Aorta (tissue), 5 donors: ENCODE results near the gene NUDT5. TPM values are rescaled to one million over a fixed set of nuclear protein-coding genes. Genes with fewer than 3 reads are reported as not detected.

Experiments
- ATAC-seq: fragments of 200-7000 bp; cut with Tn5 transposase; one replicate; pipeline ENCODE4 v1.9.1; 2022; ENCODE audit warnings: moderate library complexity; ENCODE audit not compliant: low FRiP score
- DNase-seq, 2 donors: peaks; one replicate each; pipeline ENCODE4 v3.0.0-alpha.2; 2020
- H3K27ac ChIP-seq, 2 donors: one replicate each; pipeline ENCODE4 v1.5.1; 2013; ENCODE audit warnings: low read length in 2 of 2, mild to moderate bottlenecking in 2 of 2, moderate library complexity in 2 of 2, control low read depth in 1 of 2, inconsistent platforms in 1 of 2, low read depth in 1 of 2
- H3K27me3 ChIP-seq, 2 donors: one replicate each; pipeline ENCODE4 v1.6.1; 2013; ENCODE audit warnings: control low read depth in 1 of 2, low read length in 1 of 2, mild to moderate bottlenecking in 1 of 2, moderate library complexity in 1 of 2; ENCODE audit not compliant: insufficient read depth in 2 of 2, control insufficient read depth in 1 of 2
- H3K36me3 ChIP-seq, 2 donors: one replicate each; pipeline ENCODE4 v1.6.1; 2013; ENCODE audit warnings: control low read depth in 1 of 2, low read length in 1 of 2, mild to moderate bottlenecking in 1 of 2; ENCODE audit not compliant: insufficient read depth in 2 of 2, control insufficient read depth in 1 of 2
- H3K4me1 ChIP-seq, 2 donors: one replicate each; pipeline ENCODE4 v1.6.1; 2013; ENCODE audit warnings: low read length in 2 of 2, control low read depth in 1 of 2, mild to moderate bottlenecking in 1 of 2, moderate library complexity in 1 of 2; ENCODE audit not compliant: insufficient read depth in 2 of 2, control insufficient read depth in 1 of 2
- H3K4me3 ChIP-seq, 2 donors: one replicate each; pipeline ENCODE4 v1.5.1; 2013; ENCODE audit warnings: low read length in 2 of 2, control low read depth in 1 of 2, mild to moderate bottlenecking in 1 of 2
- H3K9me3 ChIP-seq: one replicate; pipeline ENCODE4 v1.6.1; 2013; ENCODE audit warnings: mild to moderate bottlenecking, low read length; ENCODE audit not compliant: control insufficient read depth
- WGBS, 2 donors: extraction: QIAGEN DNeasy Blood & Tissue Kit; methylation state at CpG; one replicate each; pipeline ENCODE4 v1.1.7; 2013; 5-methylcytosine and 5-hydroxymethylcytosine counted together
- intact Hi-C, 2 donors: fragments of 100-400 bp; cut with DNase I; formaldehyde crosslinking; loops; one replicate each; pipeline versions ENCODE4 v1.14.2 to v1.15.0; 2022
- long read RNA-seq, 2 donors: library from polyadenylated mRNA; unstranded; transcript quantifications; one replicate each; pipeline ENCODE4 v2.0.0, GENCODE V29; 2020 to 2021
- polyA plus RNA-seq, 2 donors: library from polyadenylated mRNA; stranded (reverse); fragments of 200-250 nt; gene quantifications; one replicate each; pipeline ENCODE4 v1.2.3, GENCODE V29; 2013
- total RNA-seq, 2 donors: library from RNA; stranded (reverse); fragmentation: NEBNext Ultra II Directional; extraction: Animal tissue kit (Norgen Biotek cat#: 25700); gene quantifications; one replicate each; pipeline ENCODE4 v1.2.1, GENCODE V29; 2021
- donor health status: healthy with polysubstance abuse.
- donor health status: Bipolar disorder and iron deficiency.
- donor health status: DM: no; HTN: no; CAD: no.
- donor health status: DM: no; HTN: no; CAD: no.
- donor health status: DM: yes; HTN: yes; CAD: no.

NUDT5 gene
- total RNA-seq, result 10 to 100 TPM; 25.9 to 39.7 TPM
- polyA plus RNA-seq, result 10 to 100 TPM; 21.3 to 37.8 TPM
- long read RNA-seq, donor 1, partial matches to known transcripts, result 5 of 15 reads
- long read RNA-seq, donor 1, other reads (novel, unspliced or antisense), result 10 of 15 reads
- long read RNA-seq, donor 2, partial matches to known transcripts, result 2 of 9 reads
- long read RNA-seq, donor 2, other reads (novel, unspliced or antisense), result 7 of 9 reads

DNA sequence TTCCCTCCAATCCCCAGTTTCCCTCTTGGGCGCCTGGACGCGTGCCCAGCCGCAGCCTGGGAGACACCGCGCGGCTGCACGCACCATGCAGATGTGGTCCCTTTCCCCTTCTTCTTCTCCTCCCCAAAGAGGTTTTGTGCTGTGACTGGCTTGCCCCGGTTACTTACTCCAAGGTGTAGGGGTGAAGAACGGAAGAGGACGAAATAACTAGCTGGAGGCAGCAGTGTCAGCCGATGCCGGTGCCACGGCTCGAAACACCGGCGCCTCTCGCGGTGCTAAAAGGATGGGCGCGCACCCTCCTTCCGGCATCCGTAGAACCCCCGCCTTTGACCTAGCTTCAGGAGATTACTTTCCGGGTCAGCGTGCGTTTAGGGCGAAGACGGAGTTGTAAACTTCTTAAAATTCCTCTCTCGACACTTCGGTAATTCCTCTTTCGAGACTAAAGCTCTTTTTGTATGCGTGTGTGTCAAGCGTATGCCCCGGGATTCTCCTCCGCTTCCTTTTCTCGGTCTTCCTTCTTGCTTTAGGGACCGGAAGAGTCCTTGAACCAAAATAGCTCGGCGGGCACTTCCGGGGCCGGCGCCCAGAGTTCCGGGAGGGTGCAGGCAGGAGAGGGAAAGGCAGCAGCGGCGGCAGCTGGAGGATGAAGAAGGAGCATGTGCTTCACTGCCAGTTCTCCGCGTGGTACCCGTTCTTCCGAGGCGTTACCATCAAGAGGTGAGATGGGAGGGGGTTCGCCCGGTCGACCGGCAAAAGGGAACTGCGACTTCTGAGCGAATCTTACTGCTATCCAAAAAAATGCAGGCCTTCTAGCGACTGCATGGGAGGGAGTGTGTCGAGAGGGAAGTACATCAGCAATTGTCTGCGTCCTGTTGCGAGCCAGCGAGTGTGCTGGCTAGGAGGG is at the start of gene NUDT5, which contains the start of gene CDC123:
Gene NUDT5 (minus strand): TSS at position 289 of the 904 bp plus-strand sequence. CDS start 9,600 bp downstream, outside the sequence.
Gene CDC123 (plus strand): TSS at position 586 of the 904 bp plus-strand sequence. CDS start 58 bp downstream, at position 644.
- peak within 1 kb of the TSS; percentile 79 to 93 for H3K4me3 ChIP-seq
- peaks cover 0 to 4% of the 10 kb centered on the region in 2 donors for H3K36me3 ChIP-seq
- H3K27me3 ChIP-seq, result no peaks in the 10 kb centered on the region
- intact Hi-C loops, result no loop called here
- ATAC-seq (peak; percentile 98), DNase-seq (peak; percentile 91 to 94)
- 0% methylated on average over 62 of the region's 62 CpGs for WGBS, 2 donors
- H3K9me3 ChIP-seq, result no peaks in the 10 kb centered on the region
- H3K27ac ChIP-seq, result peak within 1 kb of the TSS in 1 of 2 donors; percentile 71
- peaks cover 0 to 6% of the 10 kb centered on the region in 2 donors for H3K4me1 ChIP-seq

DNA sequence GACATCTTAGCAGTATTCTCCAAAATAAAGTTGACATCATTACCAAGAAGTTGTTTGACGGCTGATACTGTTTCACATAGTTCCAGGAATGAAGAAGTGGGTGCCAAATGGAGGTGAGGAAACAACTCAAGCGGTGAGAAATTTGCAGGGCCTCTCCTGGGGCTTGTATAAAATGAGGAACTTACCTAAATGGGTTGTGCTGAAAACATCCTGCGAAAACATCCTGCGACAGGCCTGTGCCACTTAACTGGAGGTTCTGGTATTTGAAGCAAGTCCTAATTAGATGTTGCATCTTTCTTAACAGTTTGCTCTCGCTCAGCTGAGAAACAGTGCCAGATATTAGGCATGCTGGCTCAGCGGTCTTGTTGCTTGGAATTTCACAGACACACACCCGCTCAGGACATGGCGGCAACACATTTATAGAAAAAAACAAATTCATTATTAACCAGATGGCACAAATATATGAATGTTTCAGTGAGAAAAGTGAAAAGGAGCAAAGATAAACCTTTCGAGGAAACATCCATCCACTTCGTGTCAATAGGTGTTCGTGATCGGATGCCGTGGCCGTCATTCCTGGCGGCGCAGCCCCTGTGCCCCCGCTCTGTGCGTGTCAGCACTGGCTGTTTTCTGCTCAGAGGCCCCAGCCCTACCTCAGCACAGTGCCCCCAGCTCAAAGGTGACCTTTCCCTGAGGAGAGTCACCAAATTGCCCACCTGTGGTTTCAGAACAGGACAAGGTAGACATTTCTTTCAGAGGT is 48.4 kb upstream of the NUDT5 start:
- Histone ChIP-seq H3K4me1 (no peaks in the 10 kb centered on the region), H3K27me3 (no peaks in the 10 kb centered on the region), H3K4me3 (no peak overlapping the region), H3K9me3 (no peaks in the 10 kb centered on the region), H3K36me3 (peaks cover 2% of the 10 kb centered on the region in 2 donors), H3K27ac (no peak overlapping the region)
- intact Hi-C loops, result no loop called here
- no peak for ATAC-seq
- DNase-seq, result no peak
- WGBS, 2 donors, result 91 to 95% methylated on average over 18 of the region's 18 CpGs

DNA sequence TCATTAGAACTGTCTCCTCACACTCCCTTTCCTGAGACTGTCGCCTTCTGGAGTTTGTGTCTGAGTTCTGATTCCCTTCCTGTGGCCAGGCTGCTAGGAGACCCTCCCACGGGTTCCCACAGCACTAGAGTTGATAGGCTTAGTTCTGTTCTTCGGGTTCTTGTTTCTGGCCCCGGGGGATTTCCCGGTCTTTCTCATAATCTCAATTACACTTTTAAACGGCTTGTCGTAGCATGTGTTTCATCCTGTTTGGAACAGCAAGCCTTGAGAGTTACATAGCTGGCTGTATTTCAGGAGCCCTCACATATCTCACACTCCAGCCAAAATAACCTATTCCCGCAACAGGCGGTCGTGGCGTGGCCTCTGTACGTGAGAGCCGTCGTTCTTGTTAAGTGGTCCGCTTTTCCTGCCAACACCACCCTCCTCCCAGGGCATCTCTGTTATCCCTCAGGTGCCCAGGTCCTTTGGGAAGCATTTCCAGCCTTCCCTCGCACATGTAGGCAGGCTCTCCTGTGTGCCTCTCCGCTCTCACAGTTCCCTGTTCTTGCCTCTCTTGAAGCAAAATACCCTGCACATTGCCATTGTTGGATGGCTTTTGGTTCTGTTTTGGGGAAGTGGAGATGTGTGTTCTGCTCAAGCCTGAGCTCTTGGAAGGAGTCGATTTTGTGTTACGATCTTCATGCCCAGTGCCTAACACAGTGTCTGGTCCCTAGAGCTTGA is 46.3 kb upstream of the NUDT5 start:
- intact Hi-C loops, result no loop called here
- Histone ChIP-seq H3K27me3 (no peaks in the 10 kb centered on the region), H3K4me1 (no peaks in the 10 kb centered on the region), H3K9me3 (no peaks in the 10 kb centered on the region), H3K4me3 (no peak overlapping the region), H3K27ac (no peak overlapping the region), H3K36me3 (peaks cover 2% of the 10 kb centered on the region in 2 donors)
- 35 to 57% methylated on average over 19 of the region's 19 CpGs for WGBS, 2 donors
- peak; percentile 44 for ATAC-seq
- DNase-seq, result no peak

DNA sequence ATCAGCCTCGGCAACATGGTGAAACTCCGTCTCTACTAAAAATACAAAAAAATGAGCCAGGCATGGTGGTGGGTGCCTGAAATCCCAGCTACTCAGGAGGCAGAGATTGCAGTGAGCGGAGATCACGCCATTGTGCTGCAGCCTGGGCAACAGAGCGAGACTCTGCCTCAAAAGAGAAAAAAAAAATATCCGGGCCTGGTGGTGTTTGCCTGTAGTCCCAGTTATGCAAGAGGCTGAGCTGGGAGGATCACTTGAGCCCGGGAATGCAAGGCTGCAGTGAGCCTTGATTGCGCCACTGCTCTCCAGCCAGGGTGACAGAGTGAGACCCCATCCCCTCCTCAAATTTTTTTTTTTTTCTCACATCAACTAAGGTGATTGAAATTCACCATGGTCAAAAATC is 43.1 kb upstream of the NUDT5 start:
- no peaks in the 10 kb centered on the region for H3K9me3 ChIP-seq
- no peaks in the 10 kb centered on the region for H3K27me3 ChIP-seq
- no peak overlapping the region for H3K27ac ChIP-seq
- WGBS, 2 donors, result 95 to 97% methylated on average over 8 of the region's 8 CpGs
- ATAC-seq, result no peak
- H3K4me1 ChIP-seq, result peaks cover 0 to 2% of the 10 kb centered on the region in 2 donors
- no peaks in the 10 kb centered on the region for H3K36me3 ChIP-seq
- intact Hi-C loops, result no loop called here
- no peak for DNase-seq
- no peak overlapping the region for H3K4me3 ChIP-seq

DNA sequence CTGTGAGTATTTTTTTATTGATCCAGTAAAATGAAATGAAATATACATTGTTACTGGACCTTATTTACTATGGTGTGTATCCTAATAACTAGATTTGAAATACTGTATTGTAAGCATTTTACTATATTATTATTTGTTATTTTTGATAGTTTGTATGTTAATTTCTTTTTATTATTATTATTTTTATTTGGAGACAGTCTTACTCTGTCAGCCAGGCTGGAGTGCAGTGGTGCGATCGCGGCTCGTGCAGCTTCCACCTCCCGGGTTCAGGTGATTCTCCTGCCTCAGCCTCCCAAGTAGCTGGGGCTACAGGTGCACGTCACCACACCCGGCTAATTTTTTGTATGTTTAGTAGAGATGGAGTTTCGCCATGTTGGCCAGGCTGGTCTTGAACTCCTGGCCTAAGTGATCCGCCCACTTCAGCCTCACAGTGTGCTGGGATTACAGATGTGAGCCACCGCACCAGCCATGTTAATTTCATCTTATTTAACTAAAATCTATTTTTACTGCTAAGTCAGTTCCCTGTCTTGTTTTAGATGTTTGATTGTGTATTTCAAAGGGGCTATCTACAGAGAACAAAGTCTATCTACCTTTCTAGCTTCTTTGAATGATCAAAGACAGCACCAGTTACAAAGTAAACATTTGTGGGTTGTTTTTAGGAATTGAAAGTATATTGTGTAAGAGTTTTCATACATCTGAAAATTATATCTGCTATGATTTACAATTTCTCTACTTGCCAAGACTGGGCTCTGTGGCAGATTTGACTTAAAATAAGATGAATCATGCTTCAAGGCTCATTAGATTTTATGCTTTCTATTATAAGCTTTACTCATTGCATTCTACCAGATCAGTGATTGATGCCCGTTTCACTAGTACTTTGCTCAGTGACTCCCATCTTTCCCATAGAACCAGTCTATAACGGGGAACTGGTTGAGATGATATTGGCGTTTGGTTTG is 41.9 kb upstream of the NUDT5 start:
- WGBS, 2 donors, result 96 to 97% methylated on average over 13 of the region's 13 CpGs
- Histone ChIP-seq H3K9me3 (no peaks in the 10 kb centered on the region), H3K4me1 (peaks cover 0 to 2% of the 10 kb centered on the region in 2 donors), H3K27me3 (no peaks in the 10 kb centered on the region), H3K27ac (peak overlapping the region in 1 of 2 donors; percentile 24), H3K4me3 (no peak overlapping the region), H3K36me3 (no peaks in the 10 kb centered on the region)
- no peak for DNase-seq
- intact Hi-C loops, result no loop called here
- no peak for ATAC-seq

DNA sequence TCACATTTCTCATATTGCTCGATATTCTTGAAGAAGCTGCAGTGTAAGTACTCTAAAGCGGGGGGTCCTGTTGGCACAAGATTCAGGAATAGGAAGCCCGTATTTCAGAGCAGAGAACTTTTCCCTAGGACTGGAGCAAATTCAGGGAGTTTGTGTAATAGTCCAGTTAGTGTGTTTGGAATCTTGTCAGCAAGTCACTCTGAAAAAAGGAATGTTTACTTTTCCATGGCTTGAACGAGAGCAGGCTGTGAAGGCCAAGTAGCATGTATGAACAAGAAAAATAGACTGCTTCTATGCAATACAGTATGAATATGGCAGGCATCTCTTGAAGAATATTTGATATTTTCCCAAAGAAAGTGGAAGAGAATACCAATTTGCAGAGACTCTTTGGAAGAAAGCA is 40.1 kb upstream of the NUDT5 start:
- peak; percentile 64 for ATAC-seq
- Histone ChIP-seq H3K27ac (peak overlapping the region; percentile 79 to 82), H3K4me1 (peaks cover 0 to 2% of the 10 kb centered on the region in 2 donors), H3K4me3 (no peak overlapping the region), H3K36me3 (no peaks in the 10 kb centered on the region), H3K27me3 (no peaks in the 10 kb centered on the region), H3K9me3 (no peaks in the 10 kb centered on the region)
- 5 to 8% methylated on average over 4 of the region's 4 CpGs for WGBS, 2 donors
- DNase-seq, result no peak
- intact Hi-C loops, result no loop called here

DNA sequence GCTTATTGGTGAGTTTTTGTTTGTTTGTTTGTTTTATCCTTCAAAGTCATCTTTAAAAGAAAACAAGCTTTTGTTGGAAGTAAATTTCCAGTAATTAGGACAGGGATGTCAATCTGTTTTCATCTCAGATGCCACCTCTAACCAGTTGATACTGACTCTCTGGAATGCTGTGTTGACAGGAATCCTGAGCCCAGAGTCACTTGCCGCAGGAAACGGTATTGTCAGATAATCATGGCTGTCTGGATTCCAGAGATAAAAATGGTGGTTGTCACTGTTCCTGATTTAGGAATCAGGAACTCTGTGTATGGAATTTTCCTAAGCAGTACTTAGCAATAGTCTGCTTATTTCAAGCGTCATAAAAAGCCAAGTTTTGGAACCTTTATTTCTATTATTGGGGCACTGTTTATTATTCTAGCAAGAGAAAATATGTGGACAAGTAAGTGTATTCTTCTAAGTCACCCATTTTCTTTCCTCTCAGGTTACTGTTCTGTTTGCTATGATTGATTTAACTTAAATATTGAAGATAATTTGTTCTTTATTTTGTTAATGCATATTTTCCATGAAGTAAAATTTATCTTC is 39.5 kb upstream of the NUDT5 start:
- no peaks in the 10 kb centered on the region for H3K9me3 ChIP-seq
- no peak for DNase-seq
- no peak for ATAC-seq
- H3K4me3 ChIP-seq, result peak overlapping the region in 1 of 2 donors; percentile 8
- H3K4me1 ChIP-seq, result peaks cover 0 to 2% of the 10 kb centered on the region in 2 donors
- H3K27me3 ChIP-seq, result no peaks in the 10 kb centered on the region
- H3K27ac ChIP-seq, result peak overlapping the region; percentile 50 to 82
- no peaks in the 10 kb centered on the region for H3K36me3 ChIP-seq
- intact Hi-C loops, result no loop called here
- 6 to 8% methylated on average over 3 of the region's 3 CpGs for WGBS, 2 donors
